ENCODE measurements around the gene GID4. TPM values are rescaled to one million over a fixed set of nuclear protein-coding genes. Genes with fewer than 3 reads are reported as not detected.
A peak's percentile ranks its signal among the peaks of the same experiment; 100 is the strongest.

The GID4 gene
- total RNA-seq, 1 donor from 2014 or later, result 13.2 TPM

DNA sequence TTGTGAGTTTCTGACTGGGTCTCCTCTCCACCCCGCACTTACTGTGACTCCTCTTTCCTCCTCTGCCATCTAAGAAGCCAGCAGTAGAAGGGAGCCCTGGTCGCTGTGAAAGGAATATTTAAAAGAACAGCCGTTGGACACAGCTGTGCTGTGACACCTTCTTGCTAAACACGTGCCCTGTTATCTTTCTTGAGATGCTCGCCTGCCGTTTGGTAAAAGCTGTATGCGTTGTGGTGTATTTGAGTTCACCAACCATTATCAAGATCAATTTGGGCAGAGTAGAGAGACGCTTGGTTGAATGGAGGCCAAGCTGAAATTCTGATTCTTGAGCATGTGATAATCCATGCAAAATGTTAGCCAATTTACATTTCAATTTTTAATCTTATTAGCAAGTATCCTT, 3.8 kb downstream of the GID4 start:
- no peak for DNase-seq (ENCODE audit: low read depth)

DNA sequence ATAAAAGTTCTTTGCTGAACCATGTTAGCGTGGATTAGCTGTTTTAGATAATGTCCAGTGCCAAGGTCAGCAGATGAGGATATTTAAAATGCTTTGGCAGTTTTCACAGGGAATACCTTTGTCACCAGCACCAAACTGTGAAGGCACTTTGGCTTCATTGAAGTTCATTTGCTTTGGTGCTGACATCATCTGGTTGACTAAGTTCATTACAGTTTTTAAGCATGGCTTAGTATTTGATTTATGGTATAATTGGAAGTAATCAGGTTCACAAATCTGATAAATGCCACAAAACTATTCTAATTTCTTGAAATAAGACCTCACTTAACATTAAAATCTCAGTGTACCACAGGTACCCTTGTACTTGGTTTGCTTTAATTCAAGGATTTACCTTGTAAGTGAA, 4.3 kb downstream of the GID4 start:
- no peak for DNase-seq (ENCODE audit: low read depth)

DNA sequence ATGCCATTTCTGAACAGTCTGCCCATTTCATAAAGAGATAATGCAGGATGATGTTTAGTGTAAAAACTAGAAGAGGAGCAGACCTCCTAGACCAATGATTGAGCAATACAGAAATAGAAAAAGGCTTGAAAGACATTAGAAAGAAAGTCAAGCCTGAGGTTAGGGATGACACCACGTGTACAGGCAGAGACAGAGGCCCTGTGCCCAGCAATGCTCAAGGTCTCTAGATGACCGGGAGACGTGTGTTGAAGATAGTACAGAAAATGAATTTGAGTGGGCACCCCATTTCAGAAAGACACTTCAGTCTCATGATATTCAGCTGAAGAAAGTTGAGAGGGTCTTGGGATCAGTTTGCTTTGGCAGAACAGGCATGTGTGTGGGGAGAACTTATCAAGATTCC, 5.4 kb downstream of the GID4 start:
- no peak for DNase-seq (ENCODE audit: low read depth)

DNA sequence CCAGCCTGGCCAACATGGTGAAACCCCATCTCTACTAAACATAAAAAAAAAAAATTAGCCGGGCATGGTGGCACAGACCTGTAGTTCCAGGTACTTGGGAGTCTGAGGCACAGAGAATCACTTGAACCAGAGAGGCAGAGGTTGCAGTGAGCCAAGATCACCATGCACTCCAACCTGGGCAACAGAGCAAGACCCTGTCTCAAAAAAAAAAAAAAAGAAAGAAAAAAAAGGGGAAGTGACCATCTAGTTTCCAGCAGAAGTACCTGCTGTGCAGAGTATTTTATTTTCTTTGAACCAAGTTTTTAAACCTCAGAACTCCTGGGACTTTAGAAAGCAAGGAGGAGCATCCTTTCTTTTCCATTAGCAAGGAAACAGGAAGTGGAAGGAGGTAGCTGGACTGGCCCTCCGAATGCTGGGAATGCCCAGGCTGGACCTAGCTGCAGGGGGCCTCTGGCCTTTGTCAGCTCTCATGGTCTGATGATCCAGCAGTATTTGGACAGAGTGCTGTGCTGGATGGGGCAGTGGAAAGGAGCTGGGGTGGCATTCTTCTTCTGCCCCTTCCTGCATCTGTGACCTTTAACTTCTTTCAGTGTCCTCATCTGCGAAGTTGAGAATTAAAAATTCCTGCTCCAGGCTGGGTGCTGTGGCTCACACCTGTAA, 6.6 kb downstream of the GID4 start:
- DNase-seq (ENCODE audit: low read depth), result no peak

DNA sequence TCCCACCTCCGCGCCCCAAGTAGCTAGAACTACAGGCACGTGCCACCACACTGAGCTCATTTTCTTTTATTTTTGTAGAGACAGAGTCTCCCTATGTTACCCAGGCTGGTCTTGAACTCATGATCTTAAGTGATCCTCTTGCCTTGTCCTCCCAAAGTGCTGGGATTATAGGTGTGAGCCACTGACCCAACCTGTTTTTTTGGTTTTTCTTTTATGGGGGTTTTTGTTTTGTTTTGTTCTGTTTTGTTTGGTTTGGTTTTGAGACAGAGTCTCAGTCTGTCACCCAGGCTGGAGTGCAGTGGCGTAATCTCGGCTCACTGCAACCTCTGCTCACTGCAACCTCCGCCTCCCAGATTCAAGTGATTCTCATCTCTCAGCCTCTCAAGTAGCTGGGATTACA, 16.4 kb downstream of the GID4 start:
- no peak for DNase-seq (ENCODE audit: low read depth)

DNA sequence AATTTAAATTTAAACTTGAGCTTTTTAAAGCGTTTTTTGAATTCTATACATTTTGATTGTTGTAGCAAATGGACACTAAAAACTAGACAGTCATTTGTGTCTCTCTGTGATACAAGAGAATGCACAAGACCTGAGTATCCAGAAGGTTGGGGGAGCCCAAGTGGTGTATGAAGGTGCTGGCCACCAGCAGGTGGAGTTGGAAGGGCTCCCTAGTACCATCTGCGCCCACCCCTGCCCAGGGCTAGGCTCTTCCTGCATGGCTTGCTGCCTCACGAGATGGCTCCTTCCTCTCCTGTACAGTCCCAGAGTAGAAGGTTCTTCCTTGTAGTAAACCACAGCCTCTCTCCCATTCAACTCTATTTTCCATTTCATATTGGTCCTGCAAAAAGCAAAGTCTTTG, 17.0 kb downstream of the GID4 start:
- no peak for DNase-seq (ENCODE audit: low read depth)

DNA sequence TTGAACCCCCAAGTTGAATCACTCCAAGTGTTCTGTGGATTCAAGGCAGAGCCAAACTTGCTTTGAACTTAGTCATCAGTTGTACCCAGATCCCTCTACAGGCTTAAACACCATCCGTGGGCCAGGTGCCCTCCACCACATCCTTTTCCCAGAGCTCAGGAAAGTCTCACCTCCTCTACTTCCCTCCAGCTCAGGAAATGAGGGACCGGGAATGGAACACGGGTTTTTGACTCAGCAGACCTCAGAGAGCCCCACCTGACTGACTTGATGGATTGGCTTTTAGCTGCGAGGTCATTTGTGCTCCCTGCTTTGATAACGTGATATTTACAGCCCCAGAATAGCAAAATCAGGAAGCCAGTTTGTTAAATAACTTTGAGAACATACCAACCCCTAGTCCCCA, 20.1 kb downstream of the GID4 start:
- no peak for DNase-seq (ENCODE audit: low read depth)

DNA sequence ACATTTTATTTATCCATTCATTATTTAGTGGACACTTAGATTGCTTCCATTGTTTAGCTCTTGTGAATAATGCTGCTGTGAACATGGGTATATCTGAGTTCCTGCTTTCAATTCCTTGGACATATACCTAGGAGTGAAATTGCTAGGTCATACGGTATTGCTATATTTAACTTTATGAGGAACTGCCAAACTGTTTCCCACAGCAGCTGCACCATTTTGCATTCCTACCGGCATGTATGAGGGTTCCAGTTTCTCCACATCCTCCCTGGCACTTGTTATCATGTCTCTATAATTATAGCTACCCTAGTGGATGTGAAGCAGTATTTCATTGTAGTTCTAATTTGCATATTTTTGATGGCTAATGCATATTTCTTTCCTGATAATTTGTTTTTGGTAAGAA, 24.8 kb downstream of the GID4 start:
- DNase-seq (ENCODE audit: low read depth), result peak; percentile 93

DNA sequence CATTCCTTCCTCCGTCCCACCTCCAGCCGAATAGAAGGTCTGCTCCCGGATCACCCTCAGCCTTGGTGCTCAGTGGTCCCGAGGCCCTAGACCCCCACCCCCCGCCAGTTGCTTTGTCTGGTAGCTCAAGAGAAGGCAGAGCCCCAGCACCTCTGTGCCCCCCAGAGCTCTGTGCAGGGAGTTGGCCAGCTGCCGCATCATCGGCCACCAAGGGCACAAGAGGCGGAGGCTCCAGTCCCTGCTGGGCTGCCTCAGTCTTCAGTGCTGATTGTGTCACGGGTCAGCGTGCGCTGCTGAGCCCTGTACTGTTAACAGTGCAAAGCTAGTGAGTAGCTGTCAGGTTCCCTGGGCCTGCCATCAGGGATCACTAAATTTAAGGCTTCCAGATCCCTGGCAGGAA, 26.3 kb downstream of the GID4 start:
- DNase-seq (ENCODE audit: low read depth), result no peak

DNA sequence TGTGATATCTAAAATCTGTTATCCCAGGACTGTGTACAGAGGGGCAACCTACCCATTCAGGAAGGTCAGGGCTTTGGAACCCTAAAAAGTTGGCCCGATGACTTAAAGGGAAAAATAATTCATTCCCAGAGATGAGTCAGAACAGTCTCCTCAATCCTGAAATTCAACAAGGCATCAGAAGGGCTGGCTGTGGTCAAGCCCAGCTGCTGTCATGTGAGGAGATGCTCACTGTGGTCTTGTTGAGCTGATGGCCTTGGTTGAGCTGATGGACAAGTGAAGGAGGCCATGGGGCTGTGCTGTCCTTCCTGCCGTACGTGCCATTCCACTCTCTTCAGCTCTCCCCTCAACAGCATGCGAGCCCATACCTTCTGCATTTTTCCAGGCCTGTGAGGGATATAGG, 27.7 kb downstream of the GID4 start:
- DNase-seq (ENCODE audit: low read depth), result peak; percentile 94

DNA sequence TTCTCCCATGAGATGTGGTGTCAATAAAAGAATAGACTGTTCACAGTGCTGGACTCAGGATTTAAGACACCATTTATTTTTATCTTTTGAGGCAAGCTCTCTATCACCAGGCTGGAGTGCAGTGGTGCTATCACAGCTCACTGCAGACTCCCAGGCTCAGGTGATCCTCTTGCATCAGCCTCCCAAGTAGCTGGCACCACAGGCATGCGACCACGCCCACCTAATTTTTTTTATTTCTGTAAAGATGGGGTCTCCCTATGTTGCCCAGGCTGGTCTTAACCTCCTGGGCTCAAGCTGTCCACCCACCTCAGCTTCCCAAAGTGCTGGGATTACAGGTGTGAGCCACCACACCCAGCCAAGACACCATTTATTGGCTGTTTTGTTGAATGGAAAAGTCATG, 29.9 kb downstream of the GID4 start:
- peak; percentile 33 for DNase-seq (ENCODE audit: low read depth)

DNA sequence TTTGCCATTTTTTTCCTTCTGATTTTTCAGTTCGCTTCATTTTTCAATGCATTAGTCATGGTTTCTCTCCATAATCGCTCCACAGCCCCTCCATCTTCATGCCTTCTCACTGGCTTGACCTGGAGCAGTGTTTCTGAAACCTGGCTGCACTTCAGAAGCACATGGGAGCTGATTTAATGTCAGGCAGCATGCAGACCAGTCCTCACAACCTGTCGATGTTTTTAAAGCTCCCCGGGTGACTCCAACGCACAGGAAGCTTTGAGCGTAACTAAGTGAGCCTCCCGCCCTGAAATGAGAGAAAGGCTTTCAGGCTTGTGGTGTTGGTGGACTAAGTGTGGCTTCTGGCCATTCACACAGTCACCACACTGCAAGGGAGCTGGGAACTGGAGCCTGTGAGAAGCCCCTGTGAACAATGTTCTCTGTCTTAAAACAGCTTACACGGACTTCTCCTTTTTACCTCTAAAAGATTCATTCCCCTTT, 31.7 kb downstream of the GID4 start:
- peak; percentile 84 for DNase-seq (ENCODE audit: low read depth)

DNA sequence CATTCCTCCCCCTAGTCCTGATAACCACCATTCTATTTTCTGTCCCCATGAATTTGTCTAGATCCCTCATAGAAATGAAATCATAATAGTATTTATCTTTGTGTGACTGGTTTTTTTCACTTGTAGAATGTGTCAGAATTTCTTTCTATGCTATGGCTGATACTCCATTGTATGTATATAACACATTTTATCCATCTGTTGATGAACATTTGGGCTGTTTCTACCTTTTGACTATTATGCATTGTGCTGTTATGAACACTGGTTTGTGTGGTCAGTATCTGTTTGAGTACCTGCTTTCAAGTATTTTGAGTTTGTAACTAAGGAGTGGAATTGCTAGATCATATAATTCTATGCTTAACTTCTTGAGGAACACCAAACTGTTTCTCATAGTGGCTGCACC, 32.5 kb downstream of the GID4 start:
- DNase-seq (ENCODE audit: low read depth), result no peak

DNA sequence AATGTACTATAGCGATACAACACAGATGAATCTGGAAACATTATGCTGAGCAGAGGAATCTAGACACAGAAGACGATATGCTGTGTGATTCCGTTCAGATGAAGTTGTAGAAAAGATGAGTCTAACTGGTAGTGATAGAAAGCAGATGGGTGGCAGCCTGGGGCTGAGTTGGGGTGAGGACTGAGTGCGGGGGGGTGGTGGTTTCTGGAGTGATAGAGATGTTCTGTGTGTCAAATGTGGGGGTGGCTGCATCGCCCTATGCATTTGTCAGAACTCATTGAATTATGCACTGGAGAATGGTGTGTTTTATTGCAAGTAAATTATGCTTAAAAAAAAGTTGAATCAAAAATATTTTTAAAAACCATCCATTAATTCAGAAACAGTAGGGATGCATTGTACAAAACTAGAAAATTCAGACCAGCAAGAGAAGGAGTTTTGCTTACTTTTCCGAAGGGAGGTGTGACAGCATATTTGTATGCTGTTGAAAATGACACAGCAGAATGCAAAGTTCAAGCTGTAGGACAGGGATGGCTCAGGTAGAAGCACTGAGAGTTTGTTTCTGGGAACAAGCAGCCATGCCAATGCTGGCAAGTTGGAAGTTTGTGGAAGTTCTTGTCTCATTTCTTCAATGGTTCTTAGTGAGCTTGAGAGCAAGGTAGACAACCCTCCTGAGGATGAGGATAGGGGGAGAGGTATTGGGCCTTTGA, 35.5 kb downstream of the GID4 start:
- DNase-seq (ENCODE audit: low read depth), result no peak

DNA sequence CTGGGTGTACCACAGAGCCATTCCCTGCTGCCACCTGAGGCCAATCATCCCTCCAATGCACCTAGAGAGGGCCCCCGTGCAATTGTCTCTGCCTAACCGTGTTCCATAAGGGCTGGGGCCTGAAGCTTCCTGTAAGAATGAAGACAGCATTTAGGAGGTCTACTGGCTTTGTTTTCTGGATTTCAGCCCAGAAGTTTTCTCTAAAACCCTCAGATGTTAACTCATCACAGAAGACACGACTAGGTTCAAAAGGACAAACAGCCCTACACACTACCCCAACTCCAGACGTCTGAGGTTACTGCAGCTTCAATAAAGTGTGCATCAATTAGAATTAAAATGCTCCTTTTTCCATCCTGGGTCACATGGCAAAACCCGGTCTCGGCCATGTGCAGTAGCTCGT, 37.7 kb downstream of the GID4 start:
- no peak for DNase-seq (ENCODE audit: low read depth)

DNA sequence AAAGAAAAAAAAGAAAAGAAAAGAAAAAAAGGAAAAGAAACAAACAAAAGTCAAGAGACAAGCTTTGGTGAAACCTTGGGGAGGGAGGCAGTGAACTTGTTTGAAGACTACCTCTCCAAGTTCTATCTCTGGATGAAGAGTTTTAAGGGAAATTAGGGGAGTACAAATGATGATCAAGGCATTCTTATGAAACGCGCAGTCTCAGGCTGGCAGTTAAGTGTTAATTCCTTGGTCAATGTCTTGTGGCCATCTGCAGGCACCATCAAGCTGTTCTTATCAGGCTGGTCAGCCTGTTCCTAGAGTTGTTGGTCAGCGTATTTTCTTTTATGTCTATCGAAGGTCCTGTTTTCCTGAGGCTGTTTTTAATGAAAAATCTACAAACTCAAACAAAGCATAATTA, 40.3 kb downstream of the GID4 start:
- DNase-seq (ENCODE audit: low read depth), result no peak

DNA sequence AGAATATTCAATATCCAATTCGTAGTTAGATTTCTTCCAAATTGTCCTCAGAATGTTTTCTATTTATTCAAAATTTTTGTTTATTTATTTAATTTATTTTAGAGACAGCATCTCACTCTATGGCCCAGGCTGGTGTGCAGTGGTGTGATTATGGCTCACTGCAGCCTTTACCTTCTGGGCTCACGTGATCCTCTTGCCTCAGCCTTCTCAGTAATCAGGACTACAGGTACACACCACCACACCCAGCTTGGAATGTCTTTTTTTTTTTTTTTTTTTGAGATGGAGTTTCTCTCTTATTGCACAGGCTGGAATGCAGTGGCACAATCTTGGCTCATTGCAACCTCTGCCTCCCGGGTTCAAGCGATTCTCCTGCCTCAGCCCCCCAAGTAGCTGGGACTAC, 45.0 kb downstream of the GID4 start:
- DNase-seq (ENCODE audit: low read depth), result no peak

DNA sequence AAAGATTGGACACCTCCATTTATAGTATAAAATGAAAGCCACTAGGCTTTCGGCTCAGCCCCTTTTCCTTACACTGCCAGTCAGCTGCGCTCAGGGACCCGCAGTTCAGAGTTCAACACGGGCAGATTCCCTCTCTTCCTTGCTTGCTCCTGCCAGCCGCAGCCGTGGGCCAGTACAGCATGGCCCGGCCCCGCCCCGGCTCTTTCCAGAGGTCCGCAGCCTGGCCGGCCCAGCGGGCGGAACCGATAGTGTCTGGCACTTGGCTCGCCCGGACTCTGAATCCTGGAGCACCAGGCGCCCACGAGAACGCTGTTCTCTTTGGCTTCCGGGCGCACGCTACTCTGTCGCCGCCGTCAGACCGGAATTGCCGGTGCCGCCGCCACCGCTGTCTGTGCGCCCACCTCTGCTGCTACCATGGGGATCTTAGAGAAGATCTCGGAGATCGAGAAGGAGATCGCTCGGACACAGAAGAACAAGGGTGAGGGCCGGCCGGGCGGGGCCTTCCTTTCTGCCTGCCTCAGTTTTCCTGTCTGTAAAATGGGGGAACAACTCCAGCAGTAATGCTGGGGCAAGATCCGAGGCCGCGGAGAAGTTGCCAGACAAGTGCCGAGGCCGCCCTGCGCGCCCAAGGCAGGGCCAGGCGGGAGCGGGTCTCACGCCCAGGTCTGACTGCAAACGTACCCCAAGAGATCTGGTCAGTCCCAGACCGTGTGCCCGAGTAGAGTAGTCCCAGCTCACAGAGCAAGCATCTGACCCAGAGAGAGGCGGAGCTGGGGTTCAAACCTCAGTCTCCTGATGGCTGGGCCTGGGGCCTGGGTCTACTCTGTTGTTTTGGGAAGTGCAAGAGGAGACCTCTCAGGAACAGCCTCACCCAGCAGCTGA, 48.6 kb downstream of the GID4 start, which contains the start of gene DRG2:
DRG2 (plus strand) TSS at position 339 of the 882 bp plus-strand sequence; CDS start at position 415, 76 bp downstream.
- peak; percentile 95 for DNase-seq (ENCODE audit: low read depth)

DNA sequence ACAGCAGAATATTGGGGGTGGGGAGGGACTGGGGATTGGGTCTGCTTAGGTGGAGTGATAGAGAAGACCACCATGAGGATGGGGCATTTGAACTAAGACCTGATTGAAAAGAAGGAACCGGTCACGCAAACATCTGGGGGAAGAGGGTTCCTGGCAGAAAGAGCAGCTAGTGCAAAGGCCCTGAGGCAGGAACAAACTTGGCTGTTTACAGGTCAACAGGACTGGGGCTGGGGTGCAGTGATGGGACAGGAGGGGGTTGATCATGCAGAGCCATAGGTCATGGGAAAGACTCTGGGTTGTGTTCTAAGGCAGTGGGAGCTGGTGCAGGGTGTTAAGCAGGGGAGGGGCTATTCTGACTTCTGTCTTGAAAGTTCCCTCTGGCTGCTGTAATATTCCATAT, 50.4 kb downstream of the GID4 start:
- no peak for DNase-seq (ENCODE audit: low read depth)

DNA sequence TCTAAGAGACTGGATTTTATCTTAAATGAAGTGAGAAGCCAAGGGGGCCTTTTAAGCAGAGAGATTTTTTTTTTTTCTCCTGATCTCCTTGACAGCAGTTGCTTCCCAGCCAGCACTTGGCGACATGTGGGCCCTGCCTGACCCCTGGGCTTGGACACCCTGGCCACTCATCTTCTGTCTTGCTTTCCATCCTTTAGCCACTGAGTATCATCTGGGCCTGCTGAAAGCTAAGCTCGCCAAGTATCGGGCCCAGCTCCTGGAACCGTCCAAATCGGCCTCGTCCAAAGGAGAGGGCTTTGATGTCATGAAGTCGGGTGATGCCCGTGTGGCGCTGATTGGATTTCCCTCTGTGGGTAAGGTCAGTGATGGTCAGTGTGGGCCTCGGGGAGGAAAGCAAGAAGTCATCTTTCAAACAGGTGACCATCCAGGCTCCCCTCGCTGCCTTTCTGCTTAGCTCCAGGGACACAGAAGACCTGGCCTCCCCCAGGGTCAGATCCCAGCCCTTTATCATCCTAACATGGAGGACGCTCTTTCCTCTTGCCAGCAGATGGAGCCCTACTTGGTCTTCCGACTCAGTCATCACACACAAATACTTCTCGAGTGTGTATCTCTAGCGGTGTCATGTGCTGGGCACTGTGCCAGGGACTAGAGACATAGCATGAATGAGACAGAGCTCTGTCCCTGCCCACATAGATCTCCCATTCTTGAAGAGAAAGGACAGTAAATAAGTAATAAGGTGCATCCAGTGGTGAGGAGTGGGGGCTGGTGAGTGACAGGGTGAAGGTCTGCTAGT, 54.6 kb downstream of the GID4 start:
- DNase-seq (ENCODE audit: low read depth), result peak; percentile 68

DNA sequence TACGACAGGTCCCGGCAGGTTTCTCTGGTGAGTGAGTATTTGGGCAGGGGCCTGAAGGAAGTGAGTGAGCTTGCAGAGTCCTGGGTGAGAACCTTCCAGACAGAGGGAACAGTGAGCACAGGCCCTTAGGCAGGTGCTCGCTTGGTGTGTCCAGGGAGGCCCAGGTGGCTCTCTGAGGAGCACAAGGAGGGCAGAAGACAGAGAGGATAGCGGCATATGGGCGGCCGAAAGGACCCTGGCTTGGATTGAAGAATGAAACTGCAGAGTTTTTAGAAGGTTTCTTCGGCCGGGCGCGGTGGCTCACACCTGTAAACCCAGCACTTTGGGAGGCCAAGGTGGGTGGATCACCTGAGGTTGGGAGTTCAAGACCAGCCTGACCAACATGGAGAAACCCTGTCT, 55.2 kb downstream of the GID4 start:
- DNase-seq (ENCODE audit: low read depth), result no peak
